ENCODE data around the gene ADAD1. TPM values are rescaled to one million over a fixed set of nuclear protein-coding genes. Genes with fewer than 3 reads are reported as not detected.

ADAD1 gene
- total RNA-seq, 2 experiments from 2014 or later: not detected

- POLR2A ChIA-PET: no interaction called here
- no peak for DNase-seq
- Mint-ChIP-seq H3K9me3 (peaks cover 5% of the 10 kb centered on the region), H3K36me3 (peaks cover 1% of the 10 kb centered on the region), H3K4me1 (peaks cover 7% of the 10 kb centered on the region), H3K4me3 (no peak overlapping the region), H3K27ac (no peak overlapping the region), H3K27me3 (peaks cover 10% of the 10 kb centered on the region)
- no peak for ATAC-seq (ENCODE audit: low read depth)
These were observed 97.9 kb downstream of the ADAD1 start for GRCh38 chr4:122476745-122477144.

Other genes starting within 250 kb of the ADAD1 start
- gene BLTP1, start 226.7 kb upstream of the ADAD1 start, total RNA-seq: 10 to 100 TPM; 52.5 to 58.5 TPM
- gene IL2, start 77.7 kb downstream of the ADAD1 start, total RNA-seq: 1 to 10 TPM; 1.4 to 1.7 TPM
- gene IL21, start 242.1 kb downstream of the ADAD1 start, total RNA-seq: not detected

All from activated naive CD8-positive, alpha-beta T cell treated with anti-CD3 and anti-CD28 coated beads, Interleukin-2, amount 10 ng/mL, durations not matched to agents 7 days and 5 days (primary cell).